Measurements from ENCODE around the gene LMNTD2. TPM values are rescaled to one million over a fixed set of nuclear protein-coding genes. Genes with fewer than 3 reads are reported as not detected.

The LMNTD2 gene
- total and polyA plus RNA-seq, 2 of the 13 experiments (the other 11 are each of a cell fraction or from before 2014, with no cell fraction given) = 1.1 to 3.1 TPM

GRCh38 chr11:568306-569157 lies 8.0 kb upstream of the LMNTD2 start (continued):
- no peak for TF ChIP-seq ZNF567 (CRISPR knock-in tag; IDR thresholded peaks at IDR 0.05; ENCODE audit: borderline replicate concordance)
- TF ChIP-seq ZNF639 (CRISPR knock-in tag; conservative IDR thresholded peaks at IDR 0.05) = no peak
- TF ChIP-seq ZNF329 (CRISPR knock-in tag; IDR thresholded peaks at IDR 0.05; ENCODE audit: low read depth) = peak; percentile 56
- no peak for TF ChIP-seq ZNF275 (CRISPR knock-in tag; IDR thresholded peaks at IDR 0.05; ENCODE audit: borderline replicate concordance)
- TF ChIP-seq SNAPC5 (CRISPR knock-in tag; IDR thresholded peaks at IDR 0.05; ENCODE audit: borderline replicate concordance) = no peak
- peak; percentile 5; the same call in 1 of the 2 replicates for TF ChIP-seq HINFP (CRISPR knock-in tag; IDR thresholded peaks at IDR 0.05; ENCODE audit: low read depth)
- no peak for TF ChIP-seq ZNF605 (CRISPR knock-in tag; IDR thresholded peaks at IDR 0.05)
- TF ChIP-seq ZNF468 (CRISPR knock-in tag; IDR thresholded peaks at IDR 0.05) = no peak
- TF ChIP-seq DNMT3B (CRISPR knock-in tag; conservative IDR thresholded peaks at IDR 0.05) = no peak
- TF ChIP-seq ADNP (CRISPR knock-in tag; IDR thresholded peaks at IDR 0.05) = no peak
- TF ChIP-seq PAX8 (CRISPR knock-in tag; IDR thresholded peaks at IDR 0.05; ENCODE audit: borderline replicate concordance) = no peak
- TF ChIP-seq ZNF343 (CRISPR knock-in tag; IDR thresholded peaks at IDR 0.05) = no peak; the same call in 1 of the 2 replicates
- no peak for TF ChIP-seq MATR3 (CRISPR knock-in tag; IDR thresholded peaks at IDR 0.05)
- 0 out of 2 replicates have a peak, but pooled peaks have one; percentile 6 for TF ChIP-seq ESRRA (CRISPR knock-in tag; IDR thresholded peaks at IDR 0.05; ENCODE audit: low read depth)
- TF ChIP-seq ATAD3A (CRISPR knock-in tag; IDR thresholded peaks at IDR 0.05) = no peak
- TF ChIP-seq HDAC2 (CRISPR knock-in tag; IDR thresholded peaks at IDR 0.05) = no peak; the same call in 1 of the 2 replicates
- no peak for TF ChIP-seq USF2 (IDR thresholded peaks at IDR 0.05; ENCODE audit: low read depth, low read length)
- no peak for TF ChIP-seq USF2 (CRISPR knock-in tag; IDR thresholded peaks at IDR 0.05; ENCODE audit: borderline replicate concordance)
- no peak for TF ChIP-seq HHEX (CRISPR knock-in tag; IDR thresholded peaks at IDR 0.05)
- TF ChIP-seq KLF6 (CRISPR knock-in tag; IDR thresholded peaks at IDR 0.05) = no peak
- TF ChIP-seq ZNF850 (CRISPR knock-in tag; conservative IDR thresholded peaks at IDR 0.05) = no peak
- no peak for TF ChIP-seq ATF7 (IDR thresholded peaks at IDR 0.05)
- TF ChIP-seq ATF7 (CRISPR knock-in tag; IDR thresholded peaks at IDR 0.05) = no peak
- TF ChIP-seq ZNF691 (CRISPR knock-in tag; IDR thresholded peaks at IDR 0.05; ENCODE audit: borderline replicate concordance, low read depth) = peak; percentile 4; the same call in 1 of the 2 replicates

Data from HepG2 (cell line).